Kidney epithelial cell (primary cell): ENCODE data around the gene TMEM143. TPM values are rescaled to one million over a fixed set of nuclear protein-coding genes. Genes with fewer than 3 reads are reported as not detected.
"Not testable (repeated sequence)": the region's sequence is repeated elsewhere in the genome, so short reads cannot be mapped to it uniquely, and the experiment has no call there.

Experiments
- DNase-seq: peaks from one replicate; pipeline ENCODE4 v3.0.0-alpha.2; 2010; ENCODE audit warnings: low read depth
- H3K27me3 ChIP-seq: 2 replicates; pipeline ENCODE4 v1.6.0; 2011; ENCODE audit warnings: low read length; ENCODE audit not compliant: control insufficient read depth, insufficient read depth
- H3K36me3 ChIP-seq: 2 replicates; pipeline ENCODE4 v1.5.1; 2011; ENCODE audit warnings: low read length; ENCODE audit not compliant: control insufficient read depth, insufficient read depth
- H3K4me3 ChIP-seq: 2 replicates; pipeline ENCODE4 v1.5.1; 2011; ENCODE audit warnings: low read depth, mild to moderate bottlenecking, control low read depth, low read length
- CTCF ChIP-seq: IDR thresholded peaks from 2 replicates; pipeline ENCODE4 v1.5.1; 2011; ENCODE audit warnings: mild to moderate bottlenecking, moderate library complexity, low read length, control low read depth, inconsistent platforms; ENCODE audit not compliant: insufficient read depth, poor library complexity, severe bottlenecking
- total RNA-seq: library from RNA; depleted of rRNA; stranded (reverse); fragments of >200 nt; gene quantifications from 2 replicates; pipeline ENCODE4 v1.2.3, GENCODE V29; 2015

The TMEM143 gene
- total RNA-seq, 1 donor from 2014 or later, result 4.4 TPM

GRCh38 chr19:48392860-48393558 lies 29.3 kb upstream of the TMEM143 start:
- Histone ChIP-seq H3K4me3 (no peak overlapping the region), H3K27me3 (peaks cover 44% of the 10 kb centered on the region), H3K36me3 (no peaks in the 10 kb centered on the region)
- no peak for TF ChIP-seq CTCF
- no peak for DNase-seq

GRCh38 chr19:48392006-48392344 lies 28.2 kb upstream of the TMEM143 start:
- not testable (repeated sequence) for H3K36me3 ChIP-seq
- peaks cover 37% of the 10 kb centered on the region for H3K27me3 ChIP-seq

GRCh38 chr19:48391100-48392005 lies 27.6 kb upstream of the TMEM143 start, which contains the start of gene KDELR1:
Gene KDELR1, minus strand, starts transcription at chr19:48391551. Its CDS starts 193 bp downstream, at chr19:48391358.
- DNase-seq, result no peak
- Histone ChIP-seq H3K4me3 (peak within 1 kb of the TSS; percentile 83), H3K36me3 (peaks cover 1% of the 10 kb centered on the region), H3K27me3 (peaks cover 32% of the 10 kb centered on the region)
- TF ChIP-seq CTCF, result peak; percentile 97

More at GRCh38 chr19:48392006-48392344, 28.2 kb upstream of the TMEM143 start:
- H3K4me3 ChIP-seq, DNase-seq: not testable (repeated sequence)

GRCh38 chr19:48390188-48391099 lies 26.7 kb upstream of the TMEM143 start:
- Histone ChIP-seq H3K4me3 (peak overlapping the region; percentile 83), H3K36me3 (peaks cover 1% of the 10 kb centered on the region), H3K27me3 (peaks cover 23% of the 10 kb centered on the region)
- peak; percentile 77 for TF ChIP-seq CTCF
- no peak for DNase-seq

- DNase-seq, result no peak
- Histone ChIP-seq H3K27me3 (no peaks in the 10 kb centered on the region), H3K36me3 (peaks cover 3% of the 10 kb centered on the region), H3K4me3 (no peak overlapping the region)
- TF ChIP-seq CTCF, result no peak
Observed at GRCh38 chr19:48386981-48387380, 23.2 kb upstream of the TMEM143 start.
